ENCODE results near the gene PRTN3.

- TF ChIP-seq REST (IDR thresholded peaks at IDR 0.05; ENCODE audit: insufficient read depth in 1 of 2, low read depth in 2 of 2, low read length in 2 of 2): no peak
- no peak for TF ChIP-seq POLR2AphosphoS5 (IDR thresholded peaks at IDR 0.05; ENCODE audit: low read depth, low read length)
- no peak for TF ChIP-seq SIN3A (IDR thresholded peaks at IDR 0.05; ENCODE audit: borderline replicate concordance, insufficient read depth, low read length)
- TF ChIP-seq TAF1 (IDR thresholded peaks at IDR 0.05; ENCODE audit: borderline replicate concordance, insufficient read depth, low read length): no peak
Observed at GRCh38 chr19:882871-883497, 42.2 kb downstream of the PRTN3 start.
